GM12892 (cell line): ENCODE data around the gene TCP1.

Source experiments
- POLR2A ChIP-seq: IDR thresholded peaks from 2 replicates; pipeline ENCODE4 v1.6.1; 2011; ENCODE audit warnings: low read depth, low read length, control low read depth
- POLR2AphosphoS5 ChIP-seq: IDR thresholded peaks from 2 replicates; pipeline ENCODE4 v1.6.1; 2011; ENCODE audit warnings: low read depth, low read length, control low read depth
- TAF1 ChIP-seq: IDR thresholded peaks from 2 replicates; pipeline ENCODE4 v1.6.1; 2011; ENCODE audit warnings: low read depth, mild to moderate bottlenecking, control low read depth, low read length, borderline replicate concordance

DNA sequence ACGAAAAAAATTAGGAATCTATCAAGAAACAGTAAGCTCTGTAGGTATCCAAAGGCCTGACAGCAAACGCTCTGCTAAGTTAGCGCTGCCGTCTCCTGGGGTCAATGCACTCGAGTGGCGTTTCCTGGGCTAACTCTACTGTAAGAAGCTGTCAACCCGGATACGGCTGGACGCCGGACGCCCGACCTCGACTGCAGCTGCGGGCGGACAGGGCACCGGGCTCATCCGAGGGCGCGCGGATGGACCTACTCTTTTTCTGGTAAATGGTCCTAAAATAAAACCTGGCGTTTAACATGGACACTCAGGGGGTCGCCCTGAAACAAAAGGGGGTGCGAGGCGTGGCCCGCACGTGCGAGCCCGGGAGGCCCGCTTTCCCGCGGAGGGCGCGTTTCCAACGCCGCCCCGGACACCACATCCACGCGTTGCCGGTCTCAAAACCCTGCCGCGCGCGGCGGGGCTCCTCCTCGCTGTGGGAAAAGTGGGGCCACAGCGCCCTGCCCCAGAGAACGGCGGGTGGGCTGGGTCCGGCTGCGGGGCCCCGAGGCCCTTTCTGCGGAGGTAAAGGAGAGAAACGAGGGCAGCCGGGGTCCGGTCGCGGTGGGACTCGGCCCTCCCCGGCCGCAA, 537 bp downstream of the TCP1 start:
- TF ChIP-seq POLR2A, result no peak
- TF ChIP-seq POLR2AphosphoS5, result no peak
- TF ChIP-seq TAF1, result peak; percentile 21; the same call in 1 of the 2 replicates
